ENCODE measurements around the gene SNAP47.
A peak's percentile ranks its signal among the peaks of the same experiment; 100 is the strongest.
"Not testable (repeated sequence)": the region's sequence is repeated elsewhere in the genome, so short reads cannot be mapped to it uniquely, and the experiment has no call there.

Gene SNAP47

DNA sequence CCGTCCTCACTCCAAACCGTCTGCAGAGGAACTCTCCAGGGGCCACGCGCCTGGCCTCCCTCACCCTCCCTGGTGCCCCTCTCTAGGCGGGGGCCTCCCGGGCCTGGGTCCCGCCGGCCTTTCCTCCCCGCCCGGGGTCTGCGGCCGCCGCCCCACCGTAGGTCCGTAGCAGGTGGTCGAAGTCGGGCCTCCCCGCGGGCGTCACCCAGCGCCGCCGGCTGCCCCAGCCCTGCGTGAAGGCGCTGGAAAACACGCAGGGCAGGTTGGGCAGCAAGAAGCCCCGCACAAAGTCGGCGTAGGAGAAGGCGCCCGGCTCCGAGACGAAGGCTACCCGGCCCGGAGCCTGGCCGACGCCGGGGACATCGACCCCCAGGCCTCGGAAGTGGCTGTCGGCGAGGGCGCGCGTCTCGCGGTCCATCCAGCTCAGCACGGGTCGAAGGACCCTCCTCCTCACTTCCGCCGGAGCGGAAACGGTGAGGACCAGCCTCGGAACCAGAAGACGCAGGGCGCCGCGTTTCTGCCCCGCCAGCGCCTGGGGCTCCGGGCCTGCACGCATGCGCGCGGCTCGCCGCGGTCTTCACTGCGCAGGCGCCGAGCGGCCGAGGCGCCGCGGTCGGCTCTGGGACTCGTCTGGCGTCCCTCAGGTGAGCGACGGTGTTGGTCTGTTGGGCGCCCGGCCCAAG lies at the start of gene SNAP47, which contains the start of gene JMJD4:
SNAP47 (plus strand) TSS at position 580 of the 683 bp plus-strand sequence. CDS start 12,302 bp downstream, outside the sequence.
JMJD4 (minus strand) TSS at position 447 of the 683 bp plus-strand sequence; CDS start at position 418, 29 bp downstream.
- DNase-seq (ENCODE audit: low read depth), result peak; percentile 55

- no peak for DNase-seq (ENCODE audit: low read depth)
These were observed 49.4 kb upstream of the SNAP47 start for GRCh38 chr1:227685807-227686206.

DNA sequence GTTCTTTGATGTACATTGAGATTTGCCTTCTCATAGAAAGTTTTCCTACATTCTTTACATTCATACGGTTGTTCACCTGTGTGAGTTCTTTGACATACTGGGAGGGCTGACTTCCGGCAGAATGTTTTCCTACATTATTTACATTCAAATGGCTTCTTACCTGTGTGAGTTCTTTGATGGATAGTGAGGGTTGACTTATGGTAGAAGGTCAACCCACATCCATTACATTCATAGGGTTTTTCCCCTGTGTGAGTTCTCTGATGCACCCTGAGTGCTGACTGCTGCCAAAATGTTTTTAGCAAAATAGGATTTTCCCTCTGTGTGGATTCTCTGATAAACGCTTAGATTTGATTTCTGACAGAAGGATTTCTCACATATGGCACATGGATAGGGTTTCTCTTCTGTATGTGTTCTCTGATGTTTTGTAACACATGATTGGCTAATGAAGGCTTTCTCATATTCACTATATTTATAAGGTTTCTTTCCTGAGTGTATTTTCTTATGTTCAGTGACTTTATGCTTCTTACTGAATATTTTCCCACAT lies 37.8 kb upstream of the SNAP47 start:
- no peak for DNase-seq (ENCODE audit: low read depth)

GRCh38 chr1:227701631-227702030 lies 33.6 kb upstream of the SNAP47 start:
- DNase-seq (ENCODE audit: low read depth), result not testable (repeated sequence)

- DNase-seq (ENCODE audit: low read depth), result no peak
These were observed 27.4 kb upstream of the SNAP47 start for GRCh38 chr1:227707846-227708245.

- peak; percentile 9 for DNase-seq (ENCODE audit: low read depth)
These were observed 25.8 kb upstream of the SNAP47 start for GRCh38 chr1:227709451-227709850.

GRCh38 chr1:227710474-227710873 lies 24.8 kb upstream of the SNAP47 start:
- not testable (repeated sequence) for DNase-seq (ENCODE audit: low read depth)

DNA sequence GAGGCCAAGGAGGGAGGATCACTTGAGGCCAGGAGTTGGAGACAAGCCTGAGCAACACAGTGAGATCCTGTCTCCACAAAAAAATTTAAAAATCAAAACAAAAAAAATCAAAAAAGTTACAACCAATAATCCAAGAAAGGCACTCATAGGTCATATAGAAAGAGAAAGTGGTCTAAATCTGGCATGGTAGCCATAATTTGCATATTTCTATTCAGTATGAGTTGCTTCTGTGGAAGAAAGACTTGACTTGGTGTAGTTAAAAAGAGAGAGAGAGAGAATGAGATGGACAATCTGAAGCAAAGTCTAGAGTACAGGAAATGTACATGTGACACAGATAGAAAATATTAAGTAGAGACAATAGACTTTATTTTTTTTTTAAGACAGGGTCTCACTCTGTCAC lies 22.6 kb upstream of the SNAP47 start:
- DNase-seq (ENCODE audit: low read depth), result no peak

GRCh38 chr1:227718932-227719331 lies 16.3 kb upstream of the SNAP47 start:
- no peak for DNase-seq (ENCODE audit: low read depth)

DNA sequence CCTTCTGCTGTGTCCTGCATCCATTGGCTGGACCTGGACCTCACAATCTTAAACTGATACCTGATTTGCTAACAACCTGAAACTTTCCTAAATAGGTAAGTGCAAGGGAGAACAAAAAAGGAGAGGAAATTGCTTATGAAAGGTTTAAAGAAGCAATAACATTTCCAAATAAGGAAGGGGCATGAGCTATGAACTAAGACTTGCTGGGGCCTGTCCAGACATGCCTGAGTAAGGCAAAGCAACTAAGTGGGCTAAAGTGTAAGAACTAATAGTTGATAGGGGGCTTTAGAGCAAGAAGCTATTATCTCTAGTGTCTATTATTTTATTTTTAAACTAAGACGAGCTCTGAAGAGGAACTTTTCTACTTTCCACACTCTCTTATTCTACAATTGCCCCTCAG lies 11.8 kb upstream of the SNAP47 start:
- DNase-seq (ENCODE audit: low read depth), result no peak

- DNase-seq (ENCODE audit: low read depth), result no peak
These were observed 10.2 kb upstream of the SNAP47 start for GRCh38 chr1:227725046-227725445.

- no peak for DNase-seq (ENCODE audit: low read depth)
These were observed 8.9 kb upstream of the SNAP47 start for GRCh38 chr1:227726318-227726717.

DNA sequence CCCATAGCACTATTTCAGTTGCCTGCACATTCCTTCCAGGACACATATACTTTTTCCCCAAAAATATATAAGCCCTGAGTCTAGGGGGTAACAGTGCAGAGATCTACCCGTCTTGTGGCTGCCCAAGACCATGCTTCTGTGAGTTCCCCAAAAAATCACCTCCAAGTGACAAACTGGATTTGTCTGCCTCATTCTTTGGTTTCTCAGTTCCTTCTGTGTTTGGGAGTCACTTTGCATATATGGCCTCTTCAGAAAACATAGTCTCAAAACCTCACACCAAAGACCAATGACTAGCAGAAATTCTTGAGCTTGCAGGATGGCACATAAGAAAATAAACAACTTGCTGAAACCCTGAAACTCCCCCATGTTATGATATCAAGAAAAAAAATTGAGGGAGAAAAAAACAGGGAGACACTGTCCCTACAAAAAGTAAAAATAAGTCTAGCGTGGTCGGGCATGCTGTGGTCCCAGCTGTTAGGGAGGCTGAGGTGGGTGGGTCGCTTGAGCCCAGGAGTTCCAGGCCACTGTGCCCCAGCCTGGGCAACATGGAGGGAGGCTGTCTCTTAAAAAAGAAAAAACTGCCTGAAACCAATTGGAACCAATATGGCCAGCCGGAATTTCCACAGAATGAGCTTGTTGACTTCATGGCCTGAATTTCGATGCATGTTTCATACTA lies 8.2 kb upstream of the SNAP47 start:
- DNase-seq (ENCODE audit: low read depth), result no peak

DNA sequence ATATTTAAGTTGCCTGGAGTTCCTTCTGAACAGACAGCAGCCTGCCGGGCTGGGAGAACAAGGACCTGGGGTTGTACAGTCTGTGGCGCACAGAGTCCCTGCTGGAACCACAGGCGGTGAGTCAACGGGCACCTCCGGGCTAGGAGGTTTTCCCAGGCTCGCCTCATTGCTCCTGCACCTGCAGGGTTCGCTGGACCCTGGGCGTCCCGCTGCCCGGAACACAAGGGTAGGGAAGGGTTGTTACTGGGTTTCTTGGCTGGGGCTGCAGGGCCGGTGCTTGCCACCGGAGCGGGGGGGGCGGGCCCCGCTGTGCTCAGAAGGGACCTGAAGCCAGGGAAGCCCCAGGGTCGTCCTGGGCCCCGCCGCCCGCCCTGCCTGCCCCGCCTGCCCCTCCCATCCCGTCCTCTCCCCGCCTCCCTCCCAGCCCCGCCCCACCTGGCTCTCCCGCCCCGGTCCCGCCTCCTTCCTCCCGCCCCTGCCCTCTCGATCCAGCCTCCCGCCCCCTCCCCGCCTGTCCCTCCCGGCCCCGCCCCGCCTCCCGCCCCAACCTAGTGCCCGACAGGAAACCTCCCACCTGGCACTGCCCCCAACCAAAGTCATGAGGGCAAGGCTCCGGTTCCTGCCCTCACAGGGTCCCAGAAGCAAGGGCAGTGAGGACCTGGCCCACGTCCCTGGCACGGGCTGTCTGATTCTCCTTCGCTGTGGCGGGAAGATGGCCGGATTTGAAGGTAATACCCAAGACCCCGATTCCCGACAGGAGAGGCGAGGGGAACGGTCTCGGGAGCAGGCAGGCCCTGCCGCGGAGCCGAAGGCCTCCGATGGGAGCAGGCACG lies 7.0 kb upstream of the SNAP47 start:
- no peak for DNase-seq (ENCODE audit: low read depth)

DNA sequence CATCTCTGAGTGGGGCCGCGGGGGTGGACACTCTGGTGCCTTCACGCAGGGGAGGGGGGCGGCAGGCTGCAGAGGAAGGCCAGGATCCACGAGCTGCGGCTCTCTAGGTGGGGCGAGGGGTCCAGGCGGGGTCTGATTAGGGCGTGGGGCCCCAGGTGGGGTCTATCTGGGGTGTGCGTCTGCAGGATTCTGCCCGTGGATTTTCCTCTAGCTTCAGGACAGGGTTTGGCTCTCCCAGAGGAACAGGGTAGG lies 6.4 kb upstream of the SNAP47 start:
- DNase-seq (ENCODE audit: low read depth), result no peak

DNA sequence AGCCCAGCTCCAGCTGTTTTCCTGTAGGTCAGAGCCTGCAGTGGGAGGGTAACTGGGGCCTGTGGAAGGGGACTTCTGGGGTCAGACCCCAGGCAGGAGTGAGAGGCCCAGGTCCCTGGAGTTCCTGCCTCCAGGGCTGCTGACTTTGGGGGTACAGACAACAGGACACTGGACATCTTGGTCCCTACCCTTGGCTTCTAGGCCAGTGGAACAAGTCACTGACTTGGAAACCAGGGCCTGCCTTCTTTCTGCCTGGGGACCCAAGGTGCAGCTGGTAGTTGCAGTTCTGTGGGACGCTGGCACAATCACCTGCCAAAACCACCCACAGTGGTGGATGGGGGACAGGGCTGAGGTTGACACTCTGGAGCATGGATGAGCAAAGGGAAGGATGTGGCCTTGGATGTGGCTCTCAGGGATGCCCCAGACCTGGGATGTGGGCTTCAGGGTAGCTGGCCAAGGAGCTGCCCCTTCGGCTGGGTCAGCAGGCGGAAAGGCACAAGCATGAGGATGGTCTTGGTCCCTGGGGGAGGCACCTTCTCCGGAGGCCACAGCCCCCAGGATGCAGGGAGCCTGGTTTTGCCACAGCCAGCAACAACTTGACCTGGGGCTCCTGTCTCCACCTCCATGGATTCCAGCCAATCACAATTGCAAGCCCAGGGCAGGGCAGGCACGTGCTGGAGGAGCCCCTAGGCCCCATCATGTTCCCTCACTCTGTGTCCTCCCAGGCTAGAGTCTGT lies 5.9 kb upstream of the SNAP47 start:
- DNase-seq (ENCODE audit: low read depth), result no peak

DNA sequence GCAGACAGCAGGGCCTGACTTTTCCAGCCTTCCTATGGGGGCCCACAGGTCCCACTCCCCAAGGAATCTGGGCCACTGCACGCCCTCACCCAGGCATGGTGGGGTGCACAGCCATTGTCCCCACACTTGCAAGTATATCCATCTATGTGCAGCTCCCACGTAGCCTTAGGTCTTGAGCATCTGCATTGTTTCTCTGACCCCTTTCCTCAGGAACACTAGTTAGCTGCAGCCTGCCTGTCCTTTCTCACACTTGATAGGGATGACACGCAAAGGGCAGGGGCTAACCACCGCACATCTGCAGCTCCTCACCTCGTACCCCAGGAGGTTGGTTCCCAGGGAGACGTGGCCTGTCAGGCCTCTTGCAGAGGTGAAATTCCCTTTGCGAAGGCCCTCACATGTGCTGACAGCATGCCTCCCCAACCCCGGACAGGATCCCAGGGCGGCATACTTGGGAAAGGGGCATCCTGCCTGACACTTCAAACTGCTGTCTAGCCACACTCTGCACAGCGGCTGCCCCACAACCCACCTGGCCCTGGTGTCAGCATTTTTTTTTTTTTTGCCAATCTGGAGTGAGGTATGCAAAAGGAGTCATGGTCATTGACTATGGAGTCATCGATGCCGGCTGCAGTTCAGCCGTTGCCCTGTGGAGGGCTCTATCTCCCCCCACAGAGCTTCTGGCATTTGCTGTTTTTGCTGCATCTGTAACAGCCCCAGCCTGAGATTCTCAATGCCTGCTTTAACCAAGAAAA lies 5.2 kb upstream of the SNAP47 start:
- DNase-seq (ENCODE audit: low read depth), result peak; percentile 13

DNA sequence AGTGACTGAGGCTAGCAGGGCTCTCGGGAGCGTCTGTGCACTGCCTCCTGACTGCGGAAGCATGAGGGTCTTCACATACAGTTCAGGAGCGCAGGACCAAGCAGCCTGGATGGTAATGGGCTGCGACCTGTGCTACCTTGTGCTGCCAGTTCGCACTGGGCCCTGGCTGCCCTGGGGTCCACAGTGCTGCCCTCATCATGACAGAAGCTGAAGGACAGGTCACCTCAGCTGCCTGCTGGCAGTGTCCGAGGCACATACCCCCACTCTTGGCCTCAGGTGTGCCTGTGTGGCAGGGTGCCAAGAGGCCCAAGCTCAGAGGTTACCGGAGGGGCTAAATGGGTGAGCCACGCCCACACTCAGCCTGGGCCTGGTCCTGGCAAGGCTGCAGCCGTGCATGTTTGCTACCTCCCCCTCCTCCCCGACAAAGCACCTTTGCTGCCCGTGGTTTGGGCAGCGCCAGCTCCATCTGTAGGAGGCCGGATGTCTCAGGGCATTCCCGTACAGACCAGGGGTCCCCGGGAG lies 4.5 kb upstream of the SNAP47 start:
- no peak for DNase-seq (ENCODE audit: low read depth)

DNA sequence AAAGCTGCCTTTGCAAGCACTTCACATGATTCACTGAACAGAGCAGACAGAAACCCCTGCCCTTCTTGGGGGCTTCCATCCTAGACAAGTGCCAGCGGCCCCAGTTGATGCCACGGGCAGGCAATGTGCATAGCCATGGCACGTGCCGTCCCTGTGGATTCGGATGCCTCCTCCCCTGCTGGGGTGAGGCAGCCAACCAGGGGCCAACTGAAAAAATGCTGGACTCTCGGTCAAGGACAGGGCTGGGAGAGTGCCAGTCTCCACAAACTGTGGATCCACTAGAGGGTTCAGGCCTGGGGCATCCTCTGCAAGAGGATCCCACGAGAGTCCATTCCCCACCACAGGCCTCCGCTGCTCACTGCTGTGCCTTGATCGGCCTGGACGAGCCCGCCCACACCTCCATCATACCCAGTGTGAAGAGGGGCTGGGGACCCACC lies 4.0 kb upstream of the SNAP47 start:
- no peak for DNase-seq (ENCODE audit: low read depth)

DNA sequence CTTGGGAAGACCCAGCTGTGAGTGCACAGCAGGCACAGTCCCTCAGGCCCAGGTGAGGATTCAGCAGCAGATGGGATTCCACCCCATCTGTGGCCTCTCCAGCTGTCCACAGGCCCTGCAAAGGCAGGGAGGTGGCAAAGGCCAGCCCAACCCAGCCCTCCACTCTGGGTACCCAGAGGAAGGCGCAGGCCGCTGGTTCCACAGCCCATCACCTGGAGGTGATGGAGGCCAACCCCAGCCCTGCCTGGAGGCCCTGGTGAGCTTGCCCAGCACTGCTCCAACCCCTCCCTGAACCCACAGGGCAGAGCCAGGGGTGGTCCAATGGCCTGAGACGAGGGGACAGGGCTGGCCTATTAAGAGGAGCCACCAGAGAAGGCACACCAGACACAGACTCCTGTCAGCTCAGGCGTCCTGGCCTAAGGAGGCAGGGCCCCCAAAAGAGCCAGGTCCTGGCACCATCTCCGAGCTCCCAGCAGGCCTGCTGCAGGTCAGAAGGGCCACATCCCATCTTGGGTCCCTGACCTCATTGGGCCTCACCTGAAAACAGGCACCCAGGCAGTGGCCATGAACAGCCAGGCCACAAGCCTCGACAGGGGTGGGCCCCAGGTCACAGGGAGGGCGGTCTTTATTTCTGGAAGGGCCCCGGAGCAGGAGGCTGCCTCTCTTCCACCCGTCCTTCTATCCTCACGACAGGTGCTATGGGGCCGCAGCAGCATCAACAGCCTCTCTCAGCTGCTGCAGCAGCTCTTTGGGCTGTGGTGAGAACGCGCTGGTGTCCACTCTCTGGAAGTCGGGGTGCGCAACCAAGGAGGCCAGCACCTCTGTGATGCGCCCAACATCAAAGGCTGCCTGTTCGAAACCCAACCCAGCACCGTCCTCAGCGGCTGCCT lies 3.3 kb upstream of the SNAP47 start:
- DNase-seq (ENCODE audit: low read depth), result no peak

All from non-pigmented ciliary epithelial cell (primary cell).